NB4 (cell line): ENCODE results near the gene SLFN12L.

ENCODE experiments used
- CTCF ChIP-seq: IDR thresholded peaks from one replicate; pipeline ENCODE4 v1.5.1; 2012; ENCODE audit warnings: low read depth, low read length
- POLR2A ChIP-seq: IDR thresholded peaks from 2 replicates; pipeline ENCODE4 v1.6.1; 2011; ENCODE audit warnings: mild to moderate bottlenecking; ENCODE audit not compliant: insufficient read length; ENCODE audit errors: extremely low read depth

- TF ChIP-seq CTCF (no peak), POLR2A (no peak)
These were observed 44.4 kb downstream of the SLFN12L start for GRCh38 chr17:35493040-35493439.
